ENCODE results near the gene NR3C1. TPM values are rescaled to one million over a fixed set of nuclear protein-coding genes. Genes with fewer than 3 reads are reported as not detected.
A peak's percentile ranks its signal among the peaks of the same experiment; 100 is the strongest.

NR3C1 gene
- total RNA-seq, 1 experiment from 2014 or later, result 74.7 TPM

DNA sequence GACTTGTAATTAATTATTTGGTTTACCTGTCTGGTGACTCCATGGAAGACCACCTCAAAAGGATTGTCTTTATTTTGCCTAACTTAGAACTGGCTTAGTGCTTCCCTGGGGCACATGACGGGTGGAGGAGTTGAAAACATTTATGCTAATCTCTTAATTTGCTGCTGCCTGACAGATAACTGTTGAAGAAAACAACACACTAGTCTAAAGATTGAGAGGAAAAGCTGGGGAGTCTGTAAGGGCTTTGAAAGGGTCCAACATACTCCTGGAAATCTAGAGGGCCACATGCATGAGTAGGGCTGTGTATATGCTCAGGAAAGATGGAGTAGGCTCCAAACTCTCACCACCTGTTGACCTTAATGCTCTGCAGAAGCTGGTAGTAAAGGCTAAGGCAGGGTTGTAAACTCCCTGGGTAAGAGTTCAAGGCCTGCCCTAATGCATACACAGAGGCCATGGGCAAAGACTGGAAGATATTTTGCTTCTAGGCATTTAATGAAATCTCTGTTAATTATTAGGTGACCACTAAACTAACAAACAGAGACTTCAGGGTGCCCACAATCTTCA is 40.7 kb downstream of the NR3C1 start:
- DNase-seq (ENCODE audit: low read depth), result no peak

DNA sequence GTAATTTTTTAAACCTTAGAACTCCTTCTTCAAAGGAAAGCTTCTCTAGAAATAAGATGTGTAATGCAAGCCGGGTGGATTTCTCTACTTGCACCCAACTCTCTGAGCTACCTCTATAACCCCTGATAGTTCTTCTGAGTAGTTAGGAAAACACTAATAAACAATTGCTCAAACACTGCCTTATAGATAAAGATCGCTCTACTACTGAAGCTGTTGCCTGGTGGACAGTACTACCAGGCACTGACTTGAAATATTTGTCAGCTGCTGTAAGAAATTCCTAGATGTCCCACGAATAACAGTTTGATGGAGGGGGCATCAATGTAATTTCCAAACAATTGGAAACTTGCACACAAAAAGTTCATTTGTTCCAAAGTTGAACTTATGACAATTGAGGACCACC is 42.0 kb downstream of the NR3C1 start:
- no peak for DNase-seq (ENCODE audit: low read depth)

DNA sequence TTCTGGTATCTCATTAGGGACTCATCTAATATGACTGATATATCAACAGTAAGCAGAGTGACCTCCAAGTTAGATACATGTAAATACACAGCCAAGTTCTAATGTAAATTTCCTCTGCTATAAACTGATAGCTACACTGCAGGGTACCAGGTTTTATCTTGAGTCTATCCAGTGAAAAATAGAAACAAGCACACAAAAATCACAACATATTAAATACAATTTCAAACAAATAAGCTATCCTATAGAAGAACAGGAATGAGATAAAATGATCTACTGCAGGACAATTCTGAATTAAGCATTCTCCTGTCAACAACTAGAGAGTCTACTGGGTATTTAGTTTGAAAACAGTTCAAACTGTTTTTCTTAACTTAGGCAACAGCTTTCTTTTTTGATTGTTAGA is 42.7 kb downstream of the NR3C1 start:
- no peak for DNase-seq (ENCODE audit: low read depth)

DNA sequence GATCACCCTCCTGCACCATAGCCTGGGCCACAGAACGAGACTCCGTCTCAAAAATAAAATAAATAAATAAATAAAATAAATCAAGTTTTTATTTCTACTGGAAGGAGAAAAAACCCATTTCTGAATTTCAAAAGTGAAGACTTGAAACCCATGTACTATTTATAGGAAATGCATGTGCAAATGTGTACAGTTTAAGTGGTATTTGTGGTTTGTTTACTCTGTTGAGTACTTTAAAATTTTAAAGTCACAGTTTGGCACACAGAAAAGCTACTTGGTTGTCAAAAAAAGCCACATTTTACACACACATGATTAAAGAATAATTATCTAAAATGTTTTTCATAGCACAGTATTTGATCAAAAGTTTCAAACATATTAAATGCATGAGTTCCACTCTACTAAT is 43.6 kb downstream of the NR3C1 start:
- DNase-seq (ENCODE audit: low read depth), result no peak

GRCh38 chr5:143356855-143357583 is 46.5 kb downstream of the NR3C1 start:
- no peak for DNase-seq (ENCODE audit: low read depth)

- peak; percentile 92 for DNase-seq (ENCODE audit: low read depth)
These were observed 47.8 kb downstream of the NR3C1 start for GRCh38 chr5:143355710-143356109.

- DNase-seq (ENCODE audit: low read depth), result no peak
These were observed 49.5 kb downstream of the NR3C1 start for GRCh38 chr5:143354025-143354424.

- no peak for DNase-seq (ENCODE audit: low read depth)
These were observed 50.8 kb downstream of the NR3C1 start for GRCh38 chr5:143352691-143353090.

GRCh38 chr5:143350751-143351602 is 52.5 kb downstream of the NR3C1 start:
- peak; percentile 50 for DNase-seq (ENCODE audit: low read depth)

DNA sequence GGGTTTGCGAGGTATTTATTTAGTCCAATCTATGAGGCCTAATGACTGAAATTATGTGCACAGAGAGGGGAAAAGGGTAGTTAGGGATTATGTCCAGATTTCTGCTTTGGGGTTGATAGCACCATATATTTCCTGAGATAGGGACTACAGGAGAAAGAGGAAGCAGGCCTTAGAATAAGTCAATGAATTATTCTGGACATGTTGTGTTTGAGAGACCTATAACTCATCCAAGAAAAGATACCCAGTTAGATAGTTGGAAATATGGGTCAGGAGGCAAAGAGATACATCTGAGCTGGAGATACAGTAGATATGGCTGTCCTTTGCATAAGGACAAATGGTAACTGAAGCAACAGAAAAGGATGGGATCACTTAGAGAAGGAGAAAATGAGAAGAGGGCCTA is 53.1 kb downstream of the NR3C1 start:
- DNase-seq (ENCODE audit: low read depth), result no peak

DNA sequence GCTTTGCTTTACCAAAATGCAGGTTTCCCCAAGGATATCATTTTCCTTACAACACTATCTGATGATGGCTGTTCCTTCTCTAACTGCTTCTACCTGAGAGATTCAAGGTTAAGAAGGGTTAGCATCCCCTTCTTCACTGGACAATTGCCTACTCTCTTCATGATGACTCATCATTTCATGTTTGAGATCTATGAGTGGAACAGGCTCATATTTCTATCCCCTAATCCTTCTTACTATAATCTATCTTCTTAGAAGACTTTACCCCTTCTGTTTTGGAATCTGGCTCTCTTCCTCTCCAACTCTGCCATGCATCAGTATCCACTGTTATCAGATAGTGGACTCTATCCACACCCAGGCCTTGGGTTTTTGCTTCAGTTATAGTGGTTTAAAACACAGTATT is 54.3 kb downstream of the NR3C1 start:
- no peak for DNase-seq (ENCODE audit: low read depth)

GRCh38 chr5:143347698-143348344 is 55.7 kb downstream of the NR3C1 start:
- DNase-seq (ENCODE audit: low read depth), result no peak

GRCh38 chr5:143347046-143347445 is 56.4 kb downstream of the NR3C1 start:
- no peak for DNase-seq (ENCODE audit: low read depth)

DNA sequence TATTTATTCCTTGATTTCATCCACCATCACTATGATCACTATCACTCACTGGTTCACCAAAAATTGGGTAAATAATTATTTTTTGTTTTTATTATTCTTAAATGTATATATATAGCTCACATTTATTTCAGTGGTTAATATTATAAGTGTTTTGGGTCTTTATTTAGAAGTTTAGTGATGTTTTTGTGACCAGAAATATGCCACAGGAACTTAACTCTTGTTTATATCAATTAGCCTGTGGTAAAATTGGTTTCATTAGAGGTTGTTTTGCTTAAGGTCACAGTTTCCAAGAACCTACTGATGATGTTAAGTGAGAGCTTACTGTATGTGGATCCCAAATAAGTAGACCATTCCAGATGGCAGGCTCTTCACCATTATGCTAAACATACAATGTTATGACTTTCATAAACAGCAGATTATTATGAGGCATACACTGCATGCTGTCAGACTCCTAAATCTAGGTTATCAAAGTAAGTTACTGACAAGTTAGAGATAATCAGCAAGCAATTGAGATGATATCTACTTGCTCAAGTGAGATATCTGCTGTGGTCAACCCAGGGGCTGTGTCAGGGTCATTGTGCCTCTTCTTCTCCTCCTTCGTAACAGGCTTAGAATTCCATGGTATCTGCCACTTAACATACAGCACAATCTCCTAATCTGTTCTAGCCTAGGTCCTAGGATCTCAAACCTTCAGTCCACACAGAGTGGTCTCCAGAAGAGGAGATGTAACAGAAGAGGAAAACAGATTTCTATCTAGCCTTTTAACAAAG is 57.6 kb downstream of the NR3C1 start:
- no peak for DNase-seq (ENCODE audit: low read depth)

DNA sequence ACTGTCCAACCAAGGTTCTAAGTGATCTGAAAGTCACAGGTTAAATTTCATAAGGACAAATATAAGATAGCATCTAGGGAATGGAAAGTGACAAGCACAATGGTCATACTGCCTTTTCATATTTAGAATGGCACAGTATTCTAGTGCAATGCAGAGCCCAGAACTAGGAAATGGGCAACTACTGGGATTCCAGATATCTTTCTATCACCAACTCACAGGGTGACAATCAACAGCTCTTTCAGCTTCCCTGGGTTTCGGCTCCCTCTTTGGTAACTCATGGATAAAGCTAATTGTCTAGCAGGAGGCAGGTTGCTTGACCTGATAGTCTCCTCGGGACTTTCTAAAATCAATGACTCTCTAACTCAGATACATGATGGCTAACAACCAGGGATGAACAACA is 60.4 kb downstream of the NR3C1 start:
- DNase-seq (ENCODE audit: low read depth), result no peak

- no peak for DNase-seq (ENCODE audit: low read depth)
These were observed 60.9 kb downstream of the NR3C1 start for GRCh38 chr5:143342607-143343006.

GRCh38 chr5:143341807-143342570 is 61.5 kb downstream of the NR3C1 start:
- peak; percentile 40 for DNase-seq (ENCODE audit: low read depth)

- DNase-seq (ENCODE audit: low read depth), result no peak
These were observed 62.4 kb downstream of the NR3C1 start for GRCh38 chr5:143340891-143341685.

- DNase-seq (ENCODE audit: low read depth), result no peak
These were observed 64.7 kb downstream of the NR3C1 start for GRCh38 chr5:143338658-143339366.

Measured in Daoy (cell line).